ENCODE results near the gene RNASE13.

Gene RNASE13

DNA sequence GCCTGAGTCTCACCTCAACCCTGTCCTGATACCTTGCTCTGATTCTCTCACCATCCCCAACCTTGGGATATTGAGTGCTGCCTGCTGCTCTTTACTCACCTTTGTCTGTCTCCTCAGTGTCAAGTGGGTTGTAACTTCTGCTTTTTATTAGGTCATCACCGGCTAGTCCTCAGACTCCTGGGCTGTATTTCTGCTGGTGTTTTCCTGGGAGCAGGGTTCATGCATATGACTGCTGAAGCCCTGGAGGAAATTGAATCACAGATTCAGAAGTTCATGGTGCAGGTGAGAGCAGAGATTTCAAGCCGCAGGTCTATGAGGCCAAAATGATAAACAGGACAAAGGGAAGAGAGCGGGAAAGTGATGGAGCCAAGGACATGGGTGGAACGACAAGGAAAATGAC lies 35.0 kb downstream of the RNASE13 start:
- Histone ChIP-seq H3K27ac (peak overlapping the region; percentile 63), H2AFZ (peak overlapping the region; percentile 44), H3K79me2 (no peaks in the 10 kb centered on the region), H3K4me1 (peaks cover 48% of the 10 kb centered on the region), H3K36me3 (ENCODE audit: control insufficient read depth, insufficient read depth, low read length) (no peaks in the 10 kb centered on the region), H3K9me3 (ENCODE audit: control insufficient read depth, low read length) (no peaks in the 10 kb centered on the region), H3K27me3 (ENCODE audit: control insufficient read depth, insufficient read depth, low read length) (no peaks in the 10 kb centered on the region), H3K4me3 (ENCODE audit: low read depth, low read length) (no peak overlapping the region), H3K9ac (no peak overlapping the region), H3K4me2 (ENCODE audit: low read length) (no peak overlapping the region)
- TF ChIP-seq, protein P1, sequence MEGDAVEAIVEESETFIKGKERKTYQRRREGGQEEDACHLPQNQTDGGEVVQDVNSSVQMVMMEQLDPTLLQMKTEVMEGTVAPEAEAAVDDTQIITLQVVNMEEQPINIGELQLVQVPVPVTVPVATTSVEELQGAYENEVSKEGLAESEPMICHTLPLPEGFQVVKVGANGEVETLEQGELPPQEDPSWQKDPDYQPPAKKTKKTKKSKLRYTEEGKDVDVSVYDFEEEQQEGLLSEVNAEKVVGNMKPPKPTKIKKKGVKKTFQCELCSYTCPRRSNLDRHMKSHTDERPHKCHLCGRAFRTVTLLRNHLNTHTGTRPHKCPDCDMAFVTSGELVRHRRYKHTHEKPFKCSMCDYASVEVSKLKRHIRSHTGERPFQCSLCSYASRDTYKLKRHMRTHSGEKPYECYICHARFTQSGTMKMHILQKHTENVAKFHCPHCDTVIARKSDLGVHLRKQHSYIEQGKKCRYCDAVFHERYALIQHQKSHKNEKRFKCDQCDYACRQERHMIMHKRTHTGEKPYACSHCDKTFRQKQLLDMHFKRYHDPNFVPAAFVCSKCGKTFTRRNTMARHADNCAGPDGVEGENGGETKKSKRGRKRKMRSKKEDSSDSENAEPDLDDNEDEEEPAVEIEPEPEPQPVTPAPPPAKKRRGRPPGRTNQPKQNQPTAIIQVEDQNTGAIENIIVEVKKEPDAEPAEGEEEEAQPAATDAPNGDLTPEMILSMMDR (IDR thresholded peaks at IDR 0.05): no peak

DNA sequence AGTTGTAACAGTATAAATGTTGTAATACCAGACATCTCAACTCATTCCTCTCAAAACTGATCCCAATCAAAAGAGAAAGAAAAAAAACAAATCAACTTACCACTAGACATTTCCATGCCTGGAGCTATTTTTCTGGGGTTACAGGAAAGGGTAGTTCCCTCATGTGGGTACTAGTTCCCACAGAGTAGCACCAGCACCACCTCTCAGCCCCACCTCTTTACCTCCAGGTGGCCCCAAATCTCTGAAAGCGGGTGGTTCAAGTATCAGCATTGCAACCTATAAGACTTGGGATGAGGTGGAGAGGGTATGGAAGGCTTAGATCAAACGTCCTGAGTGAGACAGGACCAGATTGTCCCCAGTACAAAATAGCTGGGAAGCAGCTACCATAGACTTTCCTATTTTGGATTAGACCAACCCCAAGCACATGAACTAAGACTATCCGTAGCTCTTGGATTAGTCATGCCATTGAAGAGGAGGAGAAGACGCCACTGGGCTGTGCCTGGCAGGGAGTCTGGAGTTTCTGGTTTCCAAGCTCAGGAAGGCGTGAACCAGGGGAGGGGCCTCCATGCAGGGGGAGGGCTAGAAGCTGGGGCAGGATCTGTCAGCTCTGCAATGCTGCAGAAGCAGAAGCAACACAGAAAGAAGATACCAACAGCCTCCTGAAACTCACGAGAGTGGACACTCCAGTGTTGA lies 35.8 kb downstream of the RNASE13 start, which contains the start of gene SLC39A2:
SLC39A2 (plus strand) TSS at position 620 of the 693 bp plus-strand sequence. CDS start 154 bp downstream, outside the sequence.
- no peak within 1 kb of the TSS for H3K9ac ChIP-seq

DNA sequence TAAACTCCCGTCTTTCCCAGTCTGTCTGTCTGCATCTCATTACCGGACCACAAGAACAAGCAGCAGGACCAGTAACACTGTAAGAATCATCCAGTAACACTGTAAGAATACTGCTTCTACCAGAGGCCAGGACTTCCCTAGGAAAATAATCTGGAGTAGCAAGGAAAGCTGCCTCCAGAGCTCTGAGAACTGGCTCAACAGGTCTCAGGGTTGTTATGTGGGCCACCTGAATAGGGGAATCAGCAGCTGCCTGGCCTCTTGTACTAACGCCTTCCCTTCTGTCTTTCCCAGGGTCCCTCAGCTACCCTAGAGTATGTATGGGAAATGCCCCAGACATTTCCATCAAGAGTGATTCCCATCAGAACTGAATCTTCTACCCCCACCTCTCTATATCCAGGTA lies 36.5 kb downstream of the RNASE13 start:
- H2AFZ ChIP-seq: no peak overlapping the region
- H3K27me3 ChIP-seq (ENCODE audit: control insufficient read depth, insufficient read depth, low read length): no peaks in the 10 kb centered on the region
- H3K9ac ChIP-seq: no peak overlapping the region
- H3K36me3 ChIP-seq (ENCODE audit: control insufficient read depth, insufficient read depth, low read length): no peaks in the 10 kb centered on the region
- peaks cover 37% of the 10 kb centered on the region for H3K4me1 ChIP-seq
- no peaks in the 10 kb centered on the region for H3K79me2 ChIP-seq
- H3K4me3 ChIP-seq (ENCODE audit: low read depth, low read length): no peak overlapping the region
- TF ChIP-seq, protein P1 (IDR thresholded peaks at IDR 0.05): no peak
- H3K4me2 ChIP-seq (ENCODE audit: low read length): no peak overlapping the region
- no peaks in the 10 kb centered on the region for H3K9me3 ChIP-seq (ENCODE audit: control insufficient read depth, low read length)
- H3K27ac ChIP-seq: peak overlapping the region; percentile 63

More for the DNA sequence above, 35.8 kb downstream of the RNASE13 start, which contains the start of gene SLC39A2:
- H3K4me2 ChIP-seq (ENCODE audit: low read length): peak within 1 kb of the TSS; percentile 18
- H3K79me2 ChIP-seq: no peaks in the 10 kb centered on the region
- peak within 1 kb of the TSS; percentile 44 for H2AFZ ChIP-seq
- H3K27me3 ChIP-seq (ENCODE audit: control insufficient read depth, insufficient read depth, low read length): no peaks in the 10 kb centered on the region
- H3K36me3 ChIP-seq (ENCODE audit: control insufficient read depth, insufficient read depth, low read length): no peaks in the 10 kb centered on the region
- no peak within 1 kb of the TSS for H3K4me3 ChIP-seq (ENCODE audit: low read depth, low read length)
- H3K27ac ChIP-seq: peak within 1 kb of the TSS; percentile 63
- H3K9me3 ChIP-seq (ENCODE audit: control insufficient read depth, low read length): no peaks in the 10 kb centered on the region
- H3K4me1 ChIP-seq: peaks cover 43% of the 10 kb centered on the region
- TF ChIP-seq, protein P1 (IDR thresholded peaks at IDR 0.05): no peak

GRCh38 chr14:20997564-20997963 lies 37.0 kb downstream of the RNASE13 start:
- no peak overlapping the region for H3K27ac ChIP-seq
- no peak overlapping the region for H3K4me2 ChIP-seq (ENCODE audit: low read length)
- H3K36me3 ChIP-seq (ENCODE audit: control insufficient read depth, insufficient read depth, low read length): no peaks in the 10 kb centered on the region
- no peak overlapping the region for H3K4me3 ChIP-seq (ENCODE audit: low read depth, low read length)
- no peak overlapping the region for H3K9ac ChIP-seq
- TF ChIP-seq, protein P1 (IDR thresholded peaks at IDR 0.05): no peak
- H3K9me3 ChIP-seq (ENCODE audit: control insufficient read depth, low read length): no peaks in the 10 kb centered on the region
- no peak overlapping the region for H2AFZ ChIP-seq
- H3K79me2 ChIP-seq: no peaks in the 10 kb centered on the region
- no peaks in the 10 kb centered on the region for H3K27me3 ChIP-seq (ENCODE audit: control insufficient read depth, insufficient read depth, low read length)
- peaks cover 31% of the 10 kb centered on the region for H3K4me1 ChIP-seq

- Histone ChIP-seq H3K27ac (no peak overlapping the region), H3K4me2 (ENCODE audit: low read length) (no peak overlapping the region), H3K36me3 (ENCODE audit: control insufficient read depth, insufficient read depth, low read length) (no peaks in the 10 kb centered on the region), H2AFZ (no peak overlapping the region), H3K4me1 (peaks cover 27% of the 10 kb centered on the region), H3K9ac (no peak overlapping the region), H3K9me3 (ENCODE audit: control insufficient read depth, low read length) (no peaks in the 10 kb centered on the region), H3K4me3 (ENCODE audit: low read depth, low read length) (no peak overlapping the region), H3K27me3 (ENCODE audit: control insufficient read depth, insufficient read depth, low read length) (no peaks in the 10 kb centered on the region), H3K79me2 (no peaks in the 10 kb centered on the region)
- TF ChIP-seq, protein P1 (IDR thresholded peaks at IDR 0.05): no peak
Measured at GRCh38 chr14:20997115-20997514, 37.5 kb downstream of the RNASE13 start.
